ENCODE measurements around the gene CCDC178. TPM values are rescaled to one million over a fixed set of nuclear protein-coding genes. Genes with fewer than 3 reads are reported as not detected.

CCDC178 gene
- total RNA-seq, 1 experiment from 2014 or later: not detected

- TF ChIP-seq CTCF (conservative IDR thresholded peaks at IDR 0.05): no peak
- TF ChIP-seq EZH2 (IDR thresholded peaks at IDR 0.05; ENCODE audit: low read depth): no peak
- H2AFZ ChIP-seq: no peak overlapping the region
- H3F3A ChIP-seq (ENCODE audit: insufficient read depth, low read depth): no peaks in the 10 kb centered on the region
- no peak overlapping the region for H3K27ac ChIP-seq
- no peak overlapping the region for H3K4me3 ChIP-seq
- no peaks in the 10 kb centered on the region for H3K36me3 ChIP-seq (ENCODE audit: low read depth)
- no peaks in the 10 kb centered on the region for H3K4me1 ChIP-seq (replicated peaks; ENCODE audit: insufficient read depth)
- no peak for DNase-seq
- intact Hi-C loops (cut with micrococcal nuclease; ENCODE audit: unreplicated experiment): no loop called here
- ChIA-PET POLR2A (ENCODE audit: unreplicated experiment) (no interaction called here), CTCF (interaction anchor here (0.6 kb wide), 1 partner anchor 9 kb away, joined by 3 read pairs; no protein-coding TSS in a partner anchor)
- H4K20me1 ChIP-seq (ENCODE audit: insufficient read depth): no peaks in the 10 kb centered on the region
- no peak overlapping the region for H3K4me2 ChIP-seq
- no peaks in the 10 kb centered on the region for H3K9me3 ChIP-seq (ENCODE audit: insufficient read depth, low read depth)
- no peaks in the 10 kb centered on the region for H3K27me3 ChIP-seq (ENCODE audit: insufficient read depth, low read depth)
- no peaks in the 10 kb centered on the region for H3K9me2 ChIP-seq (ENCODE audit: insufficient read depth)
- BruUV-seq (replicated peaks): no TSS peak
- no peaks in the 10 kb centered on the region for H3K79me2 ChIP-seq (ENCODE audit: low read depth)
These were observed 201.2 kb downstream of the CCDC178 start for GRCh38 chr18:33239298-33239697.

GRCh38 chr18:33232318-33232626 is 208.2 kb downstream of the CCDC178 start:
- DNase-seq: no peak
- Histone ChIP-seq H3F3A (ENCODE audit: insufficient read depth, low read depth) (no peaks in the 10 kb centered on the region), H3K36me3 (ENCODE audit: low read depth) (no peaks in the 10 kb centered on the region), H3K9me2 (ENCODE audit: insufficient read depth) (no peaks in the 10 kb centered on the region), H3K27me3 (ENCODE audit: insufficient read depth, low read depth) (no peaks in the 10 kb centered on the region), H3K4me1 (replicated peaks; ENCODE audit: insufficient read depth) (no peaks in the 10 kb centered on the region), H3K9me3 (ENCODE audit: insufficient read depth, low read depth) (no peaks in the 10 kb centered on the region), H3K4me2 (no peak overlapping the region), H2AFZ (no peak overlapping the region), H3K4me3 (no peak overlapping the region), H3K27ac (no peak overlapping the region), H3K79me2 (ENCODE audit: low read depth) (no peaks in the 10 kb centered on the region), H4K20me1 (ENCODE audit: insufficient read depth) (no peaks in the 10 kb centered on the region)
- POLR2A ChIA-PET (ENCODE audit: unreplicated experiment): no interaction called here
- TF ChIP-seq EZH2 (IDR thresholded peaks at IDR 0.05; ENCODE audit: low read depth): no peak
- no peak; the same call in 1 of the 2 replicates for TF ChIP-seq CTCF (conservative IDR thresholded peaks at IDR 0.05)
- no TSS peak for BruUV-seq (replicated peaks)
- CTCF ChIA-PET: interaction anchor here (1.1 kb wide), 1 partner anchor 529 kb away, joined by 6 read pairs; no protein-coding TSS in a partner anchor
- intact Hi-C loops (cut with micrococcal nuclease; ENCODE audit: unreplicated experiment): loop anchor here (5.0 kb wide), 1 partner anchor 1090 kb away; no protein-coding TSS in a partner anchor

DNA sequence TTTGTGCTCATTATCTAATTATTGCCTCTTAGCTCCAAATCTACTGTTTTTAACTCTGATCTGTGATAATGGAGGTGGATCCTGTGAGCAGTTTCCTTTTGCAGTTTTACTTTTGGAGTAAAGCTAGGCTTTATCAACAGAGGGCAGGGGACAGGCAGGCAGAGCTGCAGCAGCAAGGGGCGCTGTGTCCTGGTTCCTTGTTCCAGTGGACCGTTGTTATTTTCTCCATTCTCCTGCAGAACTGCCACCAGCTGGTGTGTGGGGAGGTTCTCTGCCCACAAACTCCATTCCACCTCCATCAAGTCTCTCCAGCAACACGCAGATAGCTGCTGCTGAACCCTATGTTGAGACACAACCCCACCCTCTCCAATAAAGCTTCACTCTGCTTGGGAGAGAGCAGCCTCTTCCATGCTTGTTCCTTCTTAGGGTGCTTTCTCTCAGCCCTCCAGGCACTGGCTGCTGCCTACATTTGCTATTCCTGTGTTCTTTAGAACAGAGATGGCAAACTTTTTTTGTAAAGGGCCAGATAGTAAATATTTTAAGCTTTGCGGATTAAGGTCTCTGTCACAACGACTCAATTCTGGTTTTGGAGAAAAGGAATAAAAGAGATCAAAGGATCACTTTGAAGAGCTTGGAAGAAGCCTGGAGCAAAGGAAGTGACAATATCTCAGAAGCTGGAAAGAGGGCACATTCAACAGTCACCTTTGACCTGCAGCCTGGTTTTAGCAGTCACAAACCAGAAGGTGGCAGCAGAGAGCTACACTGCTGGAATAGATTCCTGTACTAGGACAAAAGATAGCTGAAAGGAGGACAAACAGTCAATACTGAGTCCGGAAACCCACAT is 208.8 kb downstream of the CCDC178 start:
- Histone ChIP-seq H3K4me2 (no peak overlapping the region), H3K4me3 (no peak overlapping the region), H3K27ac (no peak overlapping the region), H3K27me3 (ENCODE audit: insufficient read depth, low read depth) (no peaks in the 10 kb centered on the region), H3K36me3 (ENCODE audit: low read depth) (no peaks in the 10 kb centered on the region), H3F3A (ENCODE audit: insufficient read depth, low read depth) (no peaks in the 10 kb centered on the region), H3K4me1 (replicated peaks; ENCODE audit: insufficient read depth) (no peaks in the 10 kb centered on the region), H3K9me3 (ENCODE audit: insufficient read depth, low read depth) (no peaks in the 10 kb centered on the region), H3K79me2 (ENCODE audit: low read depth) (no peaks in the 10 kb centered on the region), H4K20me1 (ENCODE audit: insufficient read depth) (no peaks in the 10 kb centered on the region), H3K9me2 (ENCODE audit: insufficient read depth) (no peaks in the 10 kb centered on the region), H2AFZ (no peak overlapping the region)
- CTCF ChIA-PET: interaction anchor here (1.1 kb wide), 1 partner anchor 530 kb away, joined by 6 read pairs; no protein-coding TSS in a partner anchor
- peak; percentile 31 to 37 for DNase-seq
- POLR2A ChIA-PET (ENCODE audit: unreplicated experiment): no interaction called here
- TF ChIP-seq EZH2 (IDR thresholded peaks at IDR 0.05; ENCODE audit: low read depth) (no peak), CTCF (conservative IDR thresholded peaks at IDR 0.05) (peak; percentile 82)
- intact Hi-C loops (cut with micrococcal nuclease; ENCODE audit: unreplicated experiment): loop anchor here (5.0 kb wide), 1 partner anchor 1091 kb away; no protein-coding TSS in a partner anchor
- no TSS peak for BruUV-seq (replicated peaks)

Measured in PC-9 (cell line).